GM23338 (cell line): Measurements from ENCODE around the gene ZNF189. TPM values are rescaled to one million over a fixed set of nuclear protein-coding genes. Genes with fewer than 3 reads are reported as not detected.

Experiments
- ATAC-seq: fragments of 200-7000 bp; cut with Tn5 transposase; 3 replicates; pipeline ENCODE4 v1.9.1; 2020
- DNase-seq: peaks from one replicate; pipeline ENCODE4 v3.0.0-alpha.2; 2015; ENCODE audit warnings: low spot score
- H2AFZ ChIP-seq: fragments of 200-600 bp; sonication (generic); 2 replicates; pipeline ENCODE4 v1.8.0; 2016; ENCODE audit warnings: antibody characterized with exemption, mild to moderate bottlenecking, moderate library complexity
- H3F3A ChIP-seq: fragments of 200-600 bp; sonication (generic); replicated peaks from 2 replicates; pipeline ENCODE4 v1.8.0; 2017; ENCODE audit warnings: antibody characterized with exemption, mixed run types, low read depth
- H3K27ac ChIP-seq: fragments of 200-600 bp; sonication (generic); 2 replicates; pipeline ENCODE4 v1.6.1; 2016; ENCODE audit warnings: low read depth
- H3K27me3 ChIP-seq: fragments of 200-600 bp; sonication (generic); 2 replicates; pipeline ENCODE4 v1.8.0; 2016; ENCODE audit warnings: mild to moderate bottlenecking, mixed run types, moderate library complexity; ENCODE audit not compliant: insufficient read depth
- H3K36me3 ChIP-seq: fragments of 200-600 bp; sonication (generic); 2 replicates; pipeline ENCODE4 v1.8.0; 2016; ENCODE audit warnings: mild to moderate bottlenecking; ENCODE audit not compliant: insufficient read depth
- H3K4me1 ChIP-seq: fragments of 200-600 bp; sonication (generic); 2 replicates; pipeline ENCODE4 v1.8.0; 2016; ENCODE audit warnings: mild to moderate bottlenecking, moderate library complexity; ENCODE audit not compliant: insufficient read depth
- H3K4me2 ChIP-seq: fragments of 200-600 bp; sonication (generic); 2 replicates; pipeline ENCODE4 v1.7.1; 2017; ENCODE audit warnings: mixed run types
- H3K4me3 ChIP-seq: fragments of 200-600 bp; sonication (generic); 2 replicates; pipeline ENCODE4 v1.6.1; 2016; ENCODE audit warnings: mixed run types
- H3K79me2 ChIP-seq: fragments of 200-600 bp; sonication (generic); replicated peaks from 2 replicates; pipeline ENCODE4 v1.8.0; 2017; ENCODE audit warnings: mild to moderate bottlenecking; ENCODE audit not compliant: insufficient read depth
- H3K9me2 ChIP-seq: fragments of 200-600 bp; sonication (generic); 2 replicates; pipeline ENCODE4 v1.8.0; 2017; ENCODE audit not compliant: insufficient read depth
- H4K20me1 ChIP-seq: fragments of 200-600 bp; sonication (generic); replicated peaks from 2 replicates; pipeline ENCODE4 v1.8.0; 2017; ENCODE audit warnings: mild to moderate bottlenecking; ENCODE audit not compliant: insufficient read depth
- H3K27ac Mint-ChIP-seq: 2 replicates; pipeline ENCODE4 v1.8.0; 2020; ENCODE audit warnings: inconsistent platforms, mild to moderate bottlenecking, moderate library complexity, mixed read lengths
- H3K27me3 Mint-ChIP-seq: 3 replicates; pipeline ENCODE4 v1.8.0; 2022; ENCODE audit warnings: low read depth, mild to moderate bottlenecking, moderate library complexity, mixed read lengths, inconsistent platforms; ENCODE audit not compliant: insufficient read depth, poor library complexity
- H3K36me3 Mint-ChIP-seq: 3 replicates; pipeline ENCODE4 v1.8.0; 2021; ENCODE audit warnings: low read depth, mild to moderate bottlenecking, inconsistent platforms, moderate library complexity, mixed read lengths
- H3K4me1 Mint-ChIP-seq: 3 replicates; pipeline ENCODE4 v1.8.0; 2020; ENCODE audit warnings: mild to moderate bottlenecking, inconsistent platforms, mixed read lengths
- H3K4me3 Mint-ChIP-seq: 3 replicates; pipeline ENCODE4 v1.8.0; 2021; ENCODE audit warnings: moderate library complexity, mild to moderate bottlenecking, inconsistent platforms, mixed read lengths
- H3K9me3 Mint-ChIP-seq: 3 replicates; pipeline ENCODE4 v1.8.0; 2020; ENCODE audit warnings: moderate library complexity, mild to moderate bottlenecking, inconsistent platforms, mixed read lengths
- ETS1 ChIP-seq: IDR thresholded peaks from 2 replicates; pipeline ENCODE4 v1.6.1; 2016; ENCODE audit warnings: antibody characterized with exemption
- EZH2phosphoT487 ChIP-seq: fragments of 200-600 bp; sonication (generic); IDR thresholded peaks from one replicate; pipeline ENCODE4 v1.8.1; 2018; ENCODE audit warnings: antibody characterized with exemption; ENCODE audit not compliant: unreplicated experiment
- NANOG ChIP-seq: IDR thresholded peaks from 2 replicates; pipeline ENCODE4 v1.6.1; 2016; ENCODE audit warnings: antibody characterized with exemption, borderline replicate concordance
- REST ChIP-seq: IDR thresholded peaks from one replicate; pipeline ENCODE4 v1.6.1; 2018; ENCODE audit warnings: antibody characterized with exemption; ENCODE audit not compliant: unreplicated experiment
- ZNF114 ChIP-seq: fragments of 250-450 bp; sonication (Bioruptor Pico); IDR thresholded peaks from 2 replicates; pipeline ENCODE4 v1.5.0; 2020; ENCODE audit warnings: mild to moderate bottlenecking, moderate library complexity
- ZNF331 ChIP-seq: fragments of 250-450 bp; sonication (Bioruptor Pico); IDR thresholded peaks from 2 replicates; pipeline ENCODE4 v1.5.0; 2020; ENCODE audit warnings: low read depth, mild to moderate bottlenecking, moderate library complexity
- ZNF462 ChIP-seq: fragments of 250-450 bp; sonication (Bioruptor Pico); IDR thresholded peaks from 2 replicates; pipeline ENCODE4 v1.5.0; 2020; ENCODE audit warnings: mild to moderate bottlenecking, moderate library complexity
- polyA plus RNA-seq: library from polyadenylated mRNA; unstranded; fragments of >200 nt; fragmentation: Nextera tagmentation; extraction: Ambion mirVana; gene quantifications from 2 replicates; pipeline ENCODE4 v1.2.1, GENCODE V29; 2016
- total RNA-seq: library from RNA; depleted of rRNA; stranded (reverse); fragments of >200 nt; shearing (Covaris generic); gene quantifications from 2 replicates; pipeline ENCODE4 v1.2.3, GENCODE V29; 2014
- TF ChIP-seq, protein P1 (sequence below), 2 experiments: fragments of 200-600 bp in 1 of 2; sonication (generic) in 1 of 2; conservative IDR thresholded peaks; 2 replicates each; pipeline versions ENCODE4 v1.5.1 to v1.6.1; 2016 to 2017; ENCODE audit warnings: antibody characterized with exemption in 2 of 2, low read depth in 2 of 2, mild to moderate bottlenecking in 2 of 2, moderate library complexity in 1 of 2

The ZNF189 gene
- total and polyA plus RNA-seq, 2 experiments from 2014 or later: 5.8 to 10.6 TPM

GRCh38 chr9:101409079-101409477 is 10.4 kb downstream of the ZNF189 start (continued):
- TF ChIP-seq ZNF462 (CRISPR knock-in tag) (no peak), NANOG (no peak), EZH2phosphoT487 (no peak), REST (no peak)

DNA sequence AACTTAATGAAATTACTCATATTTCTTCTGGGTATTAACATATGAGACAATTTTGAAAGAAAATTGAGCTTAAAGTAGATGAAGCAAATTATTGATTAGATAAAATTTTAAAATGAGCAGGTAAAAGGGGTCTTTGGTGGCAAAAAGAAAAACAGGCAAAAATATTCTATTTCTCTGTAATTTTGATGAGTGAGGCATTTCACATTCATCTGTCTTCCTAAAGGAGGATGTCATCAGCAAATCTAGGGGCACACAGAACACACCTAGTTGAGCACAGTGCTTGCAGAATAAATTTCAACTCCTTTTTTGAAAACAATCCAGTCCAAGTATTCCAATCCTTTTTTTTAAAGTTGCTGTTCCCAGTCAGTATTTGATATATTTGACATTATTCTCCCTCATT is 16.2 kb downstream of the ZNF189 start:
- ATAC-seq (no peak), DNase-seq (no peak)
- H3K36me3 ChIP-seq: peaks cover 4% of the 10 kb centered on the region; the same call in 1 of the 2 replicates
- no peak overlapping the region for H3K4me3 Mint-ChIP-seq
- no peaks in the 10 kb centered on the region for H4K20me1 ChIP-seq
- H3K9me2 ChIP-seq: no peaks in the 10 kb centered on the region
- no peak overlapping the region for H3K27ac Mint-ChIP-seq
- H3F3A ChIP-seq: no peaks in the 10 kb centered on the region
- H2AFZ ChIP-seq: no peak overlapping the region
- no peaks in the 10 kb centered on the region for H3K27me3 ChIP-seq
- H3K4me2 ChIP-seq: no peak overlapping the region
- no peaks in the 10 kb centered on the region for H3K4me1 ChIP-seq
- no peak overlapping the region for H3K4me3 ChIP-seq
- no peaks in the 10 kb centered on the region for H3K27me3 Mint-ChIP-seq
- H3K4me1 Mint-ChIP-seq: no peaks in the 10 kb centered on the region
- peaks cover 27% of the 10 kb centered on the region for H3K36me3 Mint-ChIP-seq
- peaks cover 37% of the 10 kb centered on the region for H3K9me3 Mint-ChIP-seq
- no peak overlapping the region for H3K27ac ChIP-seq
- H3K79me2 ChIP-seq: no peaks in the 10 kb centered on the region
- TF ChIP-seq, protein P1, sequence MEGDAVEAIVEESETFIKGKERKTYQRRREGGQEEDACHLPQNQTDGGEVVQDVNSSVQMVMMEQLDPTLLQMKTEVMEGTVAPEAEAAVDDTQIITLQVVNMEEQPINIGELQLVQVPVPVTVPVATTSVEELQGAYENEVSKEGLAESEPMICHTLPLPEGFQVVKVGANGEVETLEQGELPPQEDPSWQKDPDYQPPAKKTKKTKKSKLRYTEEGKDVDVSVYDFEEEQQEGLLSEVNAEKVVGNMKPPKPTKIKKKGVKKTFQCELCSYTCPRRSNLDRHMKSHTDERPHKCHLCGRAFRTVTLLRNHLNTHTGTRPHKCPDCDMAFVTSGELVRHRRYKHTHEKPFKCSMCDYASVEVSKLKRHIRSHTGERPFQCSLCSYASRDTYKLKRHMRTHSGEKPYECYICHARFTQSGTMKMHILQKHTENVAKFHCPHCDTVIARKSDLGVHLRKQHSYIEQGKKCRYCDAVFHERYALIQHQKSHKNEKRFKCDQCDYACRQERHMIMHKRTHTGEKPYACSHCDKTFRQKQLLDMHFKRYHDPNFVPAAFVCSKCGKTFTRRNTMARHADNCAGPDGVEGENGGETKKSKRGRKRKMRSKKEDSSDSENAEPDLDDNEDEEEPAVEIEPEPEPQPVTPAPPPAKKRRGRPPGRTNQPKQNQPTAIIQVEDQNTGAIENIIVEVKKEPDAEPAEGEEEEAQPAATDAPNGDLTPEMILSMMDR (conservative IDR thresholded peaks at IDR 0.05; ENCODE audit: low read depth in 2 of 2): no peak
- TF ChIP-seq ZNF114 (CRISPR knock-in tag): no peak
- no peak for TF ChIP-seq ETS1
- no peak for TF ChIP-seq NANOG
- no peak for TF ChIP-seq ZNF331 (CRISPR knock-in tag)
- no peak for TF ChIP-seq REST
